Adrenal gland (tissue), 12 donors: ENCODE data around the gene FSIP2. TPM values are rescaled to one million over a fixed set of nuclear protein-coding genes. Genes with fewer than 3 reads are reported as not detected.

Source experiments
- DNase-seq, 7 donors: peaks; one replicate each; pipeline ENCODE4 v3.0.0-alpha.2; 2019 to 2020
- H3K27ac ChIP-seq, 5 donors: fragments of 200-600 bp; sonication (generic) in 4 of 5; 1 replicate in 3 of 5; 2 replicates in 2 of 5; pipeline versions ENCODE4 v1.5.1 to v1.8.0; 2016 to 2020; ENCODE audit warnings: mild to moderate bottlenecking in 1 of 5
- H3K27me3 ChIP-seq: fragments of 200-600 bp; 2 replicates; pipeline ENCODE4 v1.8.0; 2021
- H3K36me3 ChIP-seq, 2 donors: fragments of 200-600 bp; replicated peaks in 1 of 2; 1 replicate in 1 of 2; 2 replicates in 1 of 2; pipeline versions ENCODE4 v1.5.1 to v1.8.0; 2018 to 2022
- H3K4me1 ChIP-seq, 2 donors: fragments of 200-600 bp; replicated peaks in 1 of 2; 1 replicate in 1 of 2; 2 replicates in 1 of 2; pipeline versions ENCODE4 v1.5.1 to v1.8.0; 2018 to 2021
- H3K4me3 ChIP-seq, 4 donors: fragments of 200-600 bp; sonication (generic) in 3 of 4; one replicate each; pipeline ENCODE4 v1.5.1; 2016 to 2018
- H3K9me3 ChIP-seq, 3 donors: fragments of 200-600 bp; sonication (generic) in 1 of 3; replicated peaks in 1 of 3; 1 replicate in 2 of 3; 2 replicates in 1 of 3; pipeline versions ENCODE4 v1.5.1 to v1.8.0; 2016 to 2021
- POLR2A ChIP-seq, 2 donors: fragments of 450-650 bp; IDR thresholded peaks; one replicate each; pipeline ENCODE4 v1.6.1; 2017; ENCODE audit warnings: antibody characterized with exemption in 2 of 2, mild to moderate bottlenecking in 2 of 2, moderate library complexity in 1 of 2
- WGBS, 4 donors: extraction: QIAGEN DNeasy Blood & Tissue Kit in 2 of 4; methylation state at CpG; one replicate each; pipeline versions ENCODE4 v1.1.5 to v1.1.7; 2013 to 2017; 5-methylcytosine and 5-hydroxymethylcytosine counted together
- intact Hi-C, 2 donors: fragments of 100-400 bp; cut with DNase I; formaldehyde crosslinking; loops; one replicate each; pipeline versions ENCODE4 v1.14.1 to v1.15.0; 2022 to 2023
- polyA plus RNA-seq, 3 donors: library from polyadenylated mRNA; stranded (reverse); fragments of 200-250 nt in 2 of 3; fragments of 350-450 nt in 1 of 3; fragmentation: Illumina TruSeq in 1 of 3; extraction: RNeasy Lipid Tissue Mini Kit (QIAGEN cat#74804) in 1 of 3; gene quantifications; one replicate each; pipeline ENCODE4 v1.2.3, GENCODE V29; 2013 to 2014
- total RNA-seq, 9 donors: library from RNA; depleted of rRNA in 4 of 9; stranded (reverse); fragments of >200 nt in 4 of 9; fragments of 120-200 nt in 1 of 9; fragmentation: NEBNext Ultra II Directional in 1 of 9; extraction: Animal tissue kit (Norgen Biotek cat#: 25700) in 1 of 9; gene quantifications; one replicate each; pipeline versions ENCODE4 v1.1.0 to v1.2.4, GENCODE V29; 2013 to 2023
- TF ChIP-seq, protein P1 (sequence below), 6 experiments: fragments of 450-650 bp in 4 of 6; fragments of 200-600 bp in 2 of 6; sonication (generic) in 1 of 6; IDR thresholded peaks; 1 replicate in 5 of 6; 2 replicates in 1 of 6; pipeline versions ENCODE4 v1.5.1 to v1.8.0; 2016 to 2021; ENCODE audit warnings: antibody characterized with exemption in 6 of 6, mild to moderate bottlenecking in 2 of 6, moderate library complexity in 1 of 6
- donor health status: healthy with polysubstance abuse.
- donor health status: Bipolar disorder and iron deficiency.
- donor health status: DM: yes; HTN: yes; CAD: no.
- donor health status: DM: no; HTN: no; CAD: no.
- donor health status: DM: no; HTN: no; CAD: no.
- donor health status: DM: yes; HTN: yes; CAD: no.

FSIP2 gene
- total and polyA plus RNA-seq, 12 donors = 0.06 to 3.0 (median 0.73) TPM

DNA sequence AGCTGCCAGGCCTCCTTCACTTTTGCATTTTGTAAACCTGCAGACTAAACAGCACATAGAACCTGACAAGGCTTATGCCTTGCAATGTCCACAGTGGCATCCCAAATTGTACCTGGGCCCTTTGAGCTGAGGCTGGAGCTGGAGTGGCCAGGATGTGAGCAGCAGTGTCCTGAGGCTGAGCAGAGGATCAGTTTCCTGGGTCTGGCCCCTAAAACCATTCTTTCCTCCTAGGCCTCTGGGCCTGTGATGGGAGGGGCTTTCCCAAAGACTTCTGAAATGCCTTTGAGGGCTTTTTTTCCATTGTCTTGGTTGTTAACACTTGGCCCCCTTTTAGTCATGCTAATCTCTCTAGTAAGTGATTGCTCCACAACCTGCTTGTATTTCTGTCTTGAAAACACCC lies 32.8 kb downstream of the FSIP2 start:
- intact Hi-C loops = no loop called here
- Histone ChIP-seq H3K9me3 (peaks cover 0 to 19% (median 0%) of the 10 kb centered on the region in 3 donors), H3K4me3 (no peak overlapping the region), H3K4me1 (no peaks in the 10 kb centered on the region), H3K27ac (no peak overlapping the region), H3K36me3 (no peaks in the 10 kb centered on the region), H3K27me3 (no peaks in the 10 kb centered on the region)
- DNase-seq = no peak
- no peak for TF ChIP-seq POLR2A (IDR thresholded peaks at IDR 0.05)
- TF ChIP-seq, protein P1, sequence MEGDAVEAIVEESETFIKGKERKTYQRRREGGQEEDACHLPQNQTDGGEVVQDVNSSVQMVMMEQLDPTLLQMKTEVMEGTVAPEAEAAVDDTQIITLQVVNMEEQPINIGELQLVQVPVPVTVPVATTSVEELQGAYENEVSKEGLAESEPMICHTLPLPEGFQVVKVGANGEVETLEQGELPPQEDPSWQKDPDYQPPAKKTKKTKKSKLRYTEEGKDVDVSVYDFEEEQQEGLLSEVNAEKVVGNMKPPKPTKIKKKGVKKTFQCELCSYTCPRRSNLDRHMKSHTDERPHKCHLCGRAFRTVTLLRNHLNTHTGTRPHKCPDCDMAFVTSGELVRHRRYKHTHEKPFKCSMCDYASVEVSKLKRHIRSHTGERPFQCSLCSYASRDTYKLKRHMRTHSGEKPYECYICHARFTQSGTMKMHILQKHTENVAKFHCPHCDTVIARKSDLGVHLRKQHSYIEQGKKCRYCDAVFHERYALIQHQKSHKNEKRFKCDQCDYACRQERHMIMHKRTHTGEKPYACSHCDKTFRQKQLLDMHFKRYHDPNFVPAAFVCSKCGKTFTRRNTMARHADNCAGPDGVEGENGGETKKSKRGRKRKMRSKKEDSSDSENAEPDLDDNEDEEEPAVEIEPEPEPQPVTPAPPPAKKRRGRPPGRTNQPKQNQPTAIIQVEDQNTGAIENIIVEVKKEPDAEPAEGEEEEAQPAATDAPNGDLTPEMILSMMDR (IDR thresholded peaks at IDR 0.05) = no peak

DNA sequence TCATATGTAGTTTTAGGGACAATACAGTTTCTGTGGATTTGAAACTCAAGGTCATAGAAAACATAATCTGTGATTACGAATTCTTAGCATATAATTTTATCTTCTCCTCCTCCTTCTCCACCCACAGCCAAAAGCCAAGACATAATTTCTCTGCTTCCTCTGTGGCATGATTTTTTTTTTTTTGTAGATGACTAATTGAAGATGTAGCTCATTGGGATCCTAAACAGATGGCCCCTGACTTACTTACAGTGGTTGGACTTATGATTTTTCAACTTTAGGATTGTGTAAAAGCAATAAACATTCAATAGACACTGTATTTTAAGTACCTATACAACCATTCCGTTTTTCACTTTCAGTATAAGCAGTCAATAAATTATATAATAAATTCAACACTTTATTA lies 42.3 kb downstream of the FSIP2 start:
- Histone ChIP-seq H3K4me3 (no peak overlapping the region), H3K4me1 (no peaks in the 10 kb centered on the region), H3K9me3 (no peaks in the 10 kb centered on the region), H3K27ac (no peak overlapping the region), H3K36me3 (no peaks in the 10 kb centered on the region), H3K27me3 (no peaks in the 10 kb centered on the region)
- no peak for DNase-seq
- intact Hi-C loops = no loop called here
- WGBS, 4 donors = 61 to 87% (median 75%) methylated on average over 2 of the region's 2 CpGs
- TF ChIP-seq, protein P1 (IDR thresholded peaks at IDR 0.05) = no peak
- no peak for TF ChIP-seq POLR2A (IDR thresholded peaks at IDR 0.05)

DNA sequence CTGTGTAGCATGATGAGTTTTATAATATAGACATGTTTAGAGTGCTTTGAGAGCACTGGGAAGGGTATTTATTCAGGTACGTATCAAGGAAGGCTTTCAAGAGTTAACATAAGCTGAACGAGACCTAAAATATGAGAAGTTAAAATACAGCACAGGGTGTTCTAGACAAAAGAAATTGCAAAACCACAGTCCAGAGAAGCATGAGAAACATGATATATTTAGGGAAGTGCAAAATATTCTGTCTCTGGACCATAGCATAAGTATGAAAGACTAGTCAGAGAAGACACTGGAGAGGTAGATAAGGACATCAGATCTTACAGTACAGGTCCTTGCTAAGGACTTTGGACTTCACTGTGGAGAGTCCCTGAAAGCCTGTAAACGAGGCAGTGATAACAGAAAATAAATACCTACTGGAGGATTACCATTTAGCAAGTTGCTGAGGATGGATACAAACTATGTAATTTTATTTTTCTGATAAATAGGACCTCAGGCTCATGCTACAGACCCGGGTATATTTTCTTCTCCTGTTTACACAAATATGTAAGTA lies 43.7 kb downstream of the FSIP2 start:
- Histone ChIP-seq H3K27me3 (no peaks in the 10 kb centered on the region), H3K36me3 (no peaks in the 10 kb centered on the region), H3K4me3 (no peak overlapping the region), H3K27ac (no peak overlapping the region), H3K4me1 (no peaks in the 10 kb centered on the region), H3K9me3 (no peaks in the 10 kb centered on the region)
- intact Hi-C loops = no loop called here
- WGBS, 4 donors = 79 to 84% (median 81%) methylated on average over 4 of the region's 4 CpGs
- TF ChIP-seq, protein P1 (IDR thresholded peaks at IDR 0.05) = no peak
- no peak for TF ChIP-seq POLR2A (IDR thresholded peaks at IDR 0.05)
- no peak for DNase-seq

DNA sequence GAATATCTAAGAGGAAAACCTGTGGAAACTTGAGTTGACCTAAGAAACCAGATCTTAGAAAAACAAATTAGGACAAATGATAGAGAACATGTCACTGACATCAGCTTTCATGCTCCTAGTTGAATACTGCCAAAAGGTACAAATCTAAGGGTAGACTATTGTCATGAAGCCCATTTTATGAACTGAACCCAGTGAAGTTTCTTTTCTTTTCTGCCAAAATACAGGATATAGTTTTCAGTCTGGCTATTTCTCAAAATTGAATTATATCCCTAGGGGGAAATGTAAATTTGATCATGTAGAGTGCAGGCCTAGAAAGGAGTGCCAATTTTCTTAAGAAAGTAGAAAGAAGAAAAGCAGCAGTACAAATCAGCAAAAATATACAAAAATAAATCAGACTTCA lies 46.6 kb downstream of the FSIP2 start:
- no peaks in the 10 kb centered on the region for H3K4me1 ChIP-seq

More for the DNA sequence above, 46.6 kb downstream of the FSIP2 start:
- Histone ChIP-seq H3K9me3 (no peaks in the 10 kb centered on the region), H3K36me3 (no peaks in the 10 kb centered on the region), H3K4me3 (no peak overlapping the region), H3K27me3 (no peaks in the 10 kb centered on the region), H3K27ac (no peak overlapping the region)
- DNase-seq = no peak
- intact Hi-C loops = no loop called here
- TF ChIP-seq POLR2A (IDR thresholded peaks at IDR 0.05) = no peak
- TF ChIP-seq, protein P1 (IDR thresholded peaks at IDR 0.05) = no peak
